Hypothalamus (tissue), 51 donors: ENCODE data around the gene NOD1.
"Not testable (repeated sequence)": the region's sequence is repeated elsewhere in the genome, so short reads cannot be mapped to it uniquely, and the experiment has no call there.

Source experiments
- DNase-seq, 51 donors: peaks; one replicate each; lab custom pipeline; 2025; lab: John Stamatoyannopoulos, UW

NOD1 gene

DNA sequence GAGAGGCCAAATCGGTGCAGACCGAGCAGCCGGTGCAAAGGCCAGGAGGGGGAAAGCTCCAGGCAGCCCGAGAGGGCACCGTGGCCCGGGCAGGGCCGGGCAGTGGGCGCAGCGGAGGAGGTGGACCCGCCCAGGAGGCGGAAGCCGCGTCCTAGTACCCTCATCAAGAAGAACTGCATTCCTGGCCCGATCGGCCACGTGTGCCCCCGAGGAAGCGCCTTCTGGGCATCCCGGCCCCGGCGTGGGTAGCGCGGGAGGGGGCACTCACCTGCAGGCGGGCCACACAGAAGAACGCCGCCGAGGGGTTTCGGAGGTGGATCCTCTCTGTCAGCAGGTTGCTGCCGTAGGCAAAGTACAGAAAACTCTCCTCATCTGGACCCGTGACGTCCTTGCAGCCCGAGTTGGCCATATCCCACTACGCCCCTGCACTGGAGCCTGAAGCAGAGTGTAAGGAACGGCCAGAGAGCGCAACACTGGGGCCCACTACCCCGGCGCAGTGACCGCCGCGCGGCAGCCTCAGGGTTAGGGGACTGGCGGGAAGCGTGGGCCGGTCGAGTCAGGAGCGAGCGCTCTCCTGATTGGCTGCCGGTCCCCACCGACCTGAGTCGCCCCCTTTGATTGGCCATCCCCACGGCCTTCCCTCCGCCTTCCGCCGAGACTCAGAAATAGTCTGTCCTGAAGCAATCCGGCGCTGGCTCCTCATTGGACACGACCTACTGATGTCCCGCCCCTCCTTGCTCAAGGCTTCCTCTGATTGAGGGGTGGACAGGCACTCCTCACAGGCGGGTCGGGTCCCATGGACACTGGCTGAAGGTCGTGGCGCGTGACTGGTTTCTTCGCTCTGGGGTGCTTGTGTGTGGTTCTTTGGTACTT is 26.0 kb upstream of the NOD1 start, which contains the start of gene GGCT:
GGCT (minus strand) TSS at position 529 of the 873 bp plus-strand sequence; CDS start at position 409, 120 bp downstream.
- DNase-seq: peak; percentile 50 to 100 (median 98)

DNA sequence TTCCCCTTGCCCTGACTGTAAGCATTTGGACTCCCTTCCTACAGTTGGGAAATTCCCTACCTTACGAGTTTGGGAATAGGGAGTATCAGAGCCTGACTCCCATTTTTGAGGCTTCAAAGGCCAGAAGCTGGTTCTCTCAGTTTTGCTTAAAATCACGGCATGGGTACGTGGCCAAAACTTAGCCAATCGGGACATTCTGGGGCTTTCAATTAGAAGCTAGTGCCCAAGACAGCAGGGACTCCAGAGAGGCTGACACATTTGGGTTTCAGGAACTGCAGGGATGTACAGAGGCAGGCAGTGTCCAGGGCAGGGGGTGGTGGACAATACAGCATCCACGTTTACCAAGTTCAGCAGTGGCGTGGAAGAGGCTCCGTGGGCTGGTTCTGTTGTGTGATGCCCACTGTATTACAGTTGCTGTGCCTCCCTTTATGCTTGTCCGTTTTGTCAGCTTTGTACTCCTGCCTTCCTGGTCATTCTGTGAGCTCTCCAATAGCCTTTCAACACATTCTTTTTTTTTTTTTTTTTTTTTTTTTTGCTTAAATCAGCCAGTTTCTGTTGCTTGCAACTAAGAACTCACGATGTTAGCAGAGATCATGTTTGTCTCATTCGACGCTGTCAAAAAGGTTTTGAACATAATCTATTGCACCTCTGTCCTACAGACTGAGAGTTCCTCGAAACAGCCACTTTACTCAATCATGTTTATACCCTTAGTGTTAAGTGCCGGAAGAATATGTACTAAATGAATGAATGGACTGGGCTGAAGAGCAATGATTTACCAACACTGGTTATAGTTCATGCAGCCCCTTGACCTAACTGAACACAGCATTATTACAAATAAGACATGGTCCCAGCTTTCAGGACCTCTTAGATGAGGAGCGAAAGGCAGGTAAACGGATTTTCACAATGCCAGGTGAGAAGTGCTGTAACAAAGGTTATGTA is 25.0 kb upstream of the NOD1 start:
- no peak for DNase-seq

DNA sequence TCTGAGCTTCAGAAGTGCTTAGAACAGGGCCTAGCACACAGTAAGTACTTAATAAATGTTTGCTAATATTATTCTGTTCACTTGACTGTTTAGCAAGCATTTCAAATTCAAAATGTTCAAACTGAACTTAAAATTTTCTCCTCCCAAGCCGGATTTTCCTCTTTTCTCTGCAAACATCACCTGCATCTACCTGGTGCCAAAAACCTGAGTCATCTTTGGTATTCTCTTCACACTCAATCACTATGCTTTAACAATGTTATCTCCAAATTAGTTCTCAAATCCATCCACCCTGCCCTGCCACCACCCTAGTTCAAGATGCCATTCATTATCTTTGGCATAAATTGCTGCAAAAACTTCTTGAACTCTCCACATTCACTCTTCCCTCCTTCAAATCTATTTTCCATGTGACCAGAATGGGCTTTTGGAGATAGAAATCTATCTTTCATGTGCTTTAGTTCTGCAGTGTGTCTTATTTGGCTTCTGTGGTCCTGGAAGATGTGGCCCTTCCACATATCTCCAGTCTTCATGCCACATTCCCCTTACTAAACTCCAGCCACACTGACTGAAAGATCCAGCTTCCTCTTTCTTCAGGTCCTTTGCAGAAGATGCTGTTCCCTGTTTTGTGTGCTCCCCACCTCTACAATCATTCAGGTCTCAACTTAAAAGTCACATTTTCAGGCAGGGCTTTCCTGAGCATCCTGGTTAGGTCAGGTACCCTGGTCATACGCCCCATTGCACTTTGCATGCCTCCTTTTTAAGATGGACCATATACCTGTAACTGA is 24.1 kb upstream of the NOD1 start:
- DNase-seq: no peak

DNA sequence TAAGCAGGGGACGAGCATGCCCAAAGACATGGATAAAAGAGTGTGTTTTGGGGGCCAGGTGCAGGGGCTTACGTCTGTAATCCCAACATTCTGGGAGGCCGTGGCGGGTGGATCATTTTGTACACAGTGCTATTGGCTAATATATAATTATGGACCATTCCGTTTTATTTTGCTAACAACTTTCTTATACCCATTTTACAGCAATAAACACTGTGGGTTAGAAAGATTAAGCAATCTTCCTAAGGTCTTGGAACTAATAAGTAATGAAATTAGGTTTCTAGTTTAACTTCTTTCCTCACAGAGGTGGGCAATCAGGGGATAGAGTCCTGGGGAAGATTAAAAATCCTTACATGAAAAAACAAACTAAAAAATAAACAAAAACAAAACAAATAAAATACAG is 22.7 kb upstream of the NOD1 start:
- no peak for DNase-seq

DNA sequence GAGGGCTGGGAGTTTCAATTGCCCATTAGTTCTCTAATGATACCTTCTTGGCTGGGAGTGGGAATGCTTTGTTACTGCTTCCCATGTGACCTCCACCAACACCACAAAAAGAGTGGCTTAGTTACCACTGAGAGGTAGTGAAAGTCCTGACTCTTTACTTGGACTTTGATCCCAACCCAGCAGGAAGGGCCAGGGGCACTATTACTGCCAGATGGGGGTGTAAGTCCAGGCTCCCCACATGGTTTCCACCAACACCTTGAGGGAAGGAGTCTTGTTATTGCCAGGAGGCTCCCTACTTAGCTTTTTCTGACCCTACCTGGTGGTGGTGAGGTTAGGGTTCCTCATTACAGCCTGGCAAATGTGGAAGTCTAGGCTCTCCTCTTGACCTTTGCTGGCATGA is 14.6 kb upstream of the NOD1 start:
- no peak for DNase-seq

DNA sequence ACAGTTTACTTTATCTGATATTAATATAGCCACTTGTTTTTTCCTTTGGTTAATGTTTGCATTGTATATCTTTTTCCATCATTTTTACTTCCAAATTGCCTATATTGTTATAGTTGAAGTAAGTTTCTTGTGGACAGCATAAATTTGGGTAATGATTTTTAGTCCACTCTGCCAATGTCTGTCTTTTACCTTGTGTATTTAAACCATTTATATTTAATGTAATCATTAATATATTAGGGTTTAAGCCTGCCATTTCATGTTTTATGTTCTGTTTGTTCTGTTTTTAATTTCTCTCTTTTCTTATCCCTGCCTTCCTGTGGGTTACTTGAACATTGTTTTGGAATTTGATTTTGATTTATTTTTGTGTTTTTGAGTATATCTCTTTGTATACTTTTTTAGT is 12.8 kb upstream of the NOD1 start:
- no peak for DNase-seq

DNA sequence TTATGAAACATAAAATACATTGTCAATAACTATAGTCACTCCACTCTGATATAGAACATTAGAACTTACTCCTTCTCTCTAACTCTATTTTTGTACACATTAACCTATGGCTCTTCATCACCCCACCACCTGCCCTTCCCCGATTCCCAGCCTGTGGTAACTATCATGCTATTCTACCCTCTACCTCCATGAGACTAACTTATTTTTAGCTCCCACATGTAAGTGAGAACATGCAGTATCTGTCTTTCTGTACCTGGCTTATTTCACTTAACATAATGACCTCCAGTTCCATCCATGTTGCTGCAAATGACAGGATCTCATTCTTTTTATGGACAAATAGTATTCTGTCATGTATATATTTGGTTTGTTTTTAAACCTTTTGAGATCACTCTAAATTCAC is 8.8 kb upstream of the NOD1 start:
- no peak for DNase-seq

DNA sequence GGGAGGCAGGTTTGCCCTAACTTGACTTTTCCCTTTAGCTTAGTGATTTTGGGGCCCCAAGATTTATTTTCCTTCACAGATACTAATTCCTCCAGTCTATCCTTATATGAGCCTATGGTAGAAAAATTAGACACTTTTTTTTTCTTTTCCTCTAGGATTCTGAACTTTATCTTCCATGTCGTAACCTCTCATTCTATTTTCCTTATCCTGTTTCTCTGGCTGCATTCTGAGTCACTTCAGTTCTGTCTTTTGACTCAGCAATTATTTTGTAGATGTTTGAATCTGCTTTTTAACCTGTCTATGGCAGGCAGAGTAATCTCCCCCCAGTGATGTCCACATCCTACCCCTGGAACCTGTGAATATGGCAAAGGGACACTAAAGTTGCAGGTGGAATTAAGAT is 7.1 kb upstream of the NOD1 start:
- DNase-seq: no peak

DNA sequence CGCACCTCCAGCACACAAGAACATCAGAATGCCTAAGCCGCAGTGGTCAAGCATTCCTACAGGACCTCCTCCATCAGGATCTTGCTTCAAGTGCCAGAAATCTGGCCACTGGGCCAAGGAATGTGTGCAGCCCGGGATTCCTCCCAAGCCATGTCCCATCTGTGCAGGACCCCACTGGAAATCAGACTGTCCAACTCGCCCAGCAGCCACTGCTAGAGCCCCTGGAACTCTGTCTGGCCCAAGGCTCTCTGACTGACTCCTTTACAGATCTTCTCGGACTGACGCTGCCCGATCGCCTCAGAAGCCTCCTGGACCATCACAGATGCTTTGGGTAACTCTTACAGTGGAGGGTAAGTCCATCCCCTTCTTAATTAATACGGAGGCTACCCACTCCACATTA is 2.8 kb upstream of the NOD1 start:
- DNase-seq: not testable (repeated sequence)

DNA sequence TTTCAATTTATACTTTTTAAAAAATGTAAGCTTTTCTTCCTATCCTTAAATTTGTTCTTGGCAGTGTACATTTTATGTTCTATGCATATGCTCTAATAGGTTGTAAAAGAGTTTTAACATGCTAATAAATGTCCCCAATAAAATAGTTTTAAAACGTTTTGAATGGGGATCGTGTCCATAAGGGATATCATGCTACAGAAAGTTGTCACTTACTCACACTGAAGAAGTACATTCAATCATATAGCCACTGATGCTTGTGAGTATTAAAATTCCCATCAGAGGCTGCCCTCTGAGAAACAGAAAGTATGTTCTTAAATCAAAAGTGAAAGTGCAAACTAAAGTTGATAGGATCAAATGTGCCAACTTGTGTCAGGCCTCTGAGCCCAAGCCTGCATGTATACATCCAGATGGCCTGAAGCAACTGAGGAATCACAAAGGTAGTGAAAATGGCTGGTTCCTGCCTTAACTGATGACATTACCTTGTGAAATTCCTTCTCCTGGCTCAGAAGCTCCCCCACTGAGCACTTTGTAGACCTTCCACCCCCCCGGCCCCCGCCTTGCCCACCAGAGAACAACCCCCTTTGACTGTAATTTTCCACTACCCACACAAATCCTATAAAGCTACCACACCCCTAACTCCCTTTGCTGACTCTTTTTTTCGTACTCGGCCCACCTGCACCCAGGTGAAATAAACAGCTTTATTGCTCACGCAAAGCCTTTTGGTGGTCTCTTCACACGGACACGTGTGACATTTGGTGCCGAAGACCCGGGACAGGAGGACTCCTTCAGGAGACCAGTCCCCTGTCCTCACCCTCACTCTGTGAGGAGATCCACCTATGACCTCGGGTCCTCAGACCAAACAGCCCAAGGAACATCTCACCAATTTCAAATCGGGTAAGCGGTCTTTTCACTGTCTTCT is 877 bp upstream of the NOD1 start:
- DNase-seq: no peak

DNA sequence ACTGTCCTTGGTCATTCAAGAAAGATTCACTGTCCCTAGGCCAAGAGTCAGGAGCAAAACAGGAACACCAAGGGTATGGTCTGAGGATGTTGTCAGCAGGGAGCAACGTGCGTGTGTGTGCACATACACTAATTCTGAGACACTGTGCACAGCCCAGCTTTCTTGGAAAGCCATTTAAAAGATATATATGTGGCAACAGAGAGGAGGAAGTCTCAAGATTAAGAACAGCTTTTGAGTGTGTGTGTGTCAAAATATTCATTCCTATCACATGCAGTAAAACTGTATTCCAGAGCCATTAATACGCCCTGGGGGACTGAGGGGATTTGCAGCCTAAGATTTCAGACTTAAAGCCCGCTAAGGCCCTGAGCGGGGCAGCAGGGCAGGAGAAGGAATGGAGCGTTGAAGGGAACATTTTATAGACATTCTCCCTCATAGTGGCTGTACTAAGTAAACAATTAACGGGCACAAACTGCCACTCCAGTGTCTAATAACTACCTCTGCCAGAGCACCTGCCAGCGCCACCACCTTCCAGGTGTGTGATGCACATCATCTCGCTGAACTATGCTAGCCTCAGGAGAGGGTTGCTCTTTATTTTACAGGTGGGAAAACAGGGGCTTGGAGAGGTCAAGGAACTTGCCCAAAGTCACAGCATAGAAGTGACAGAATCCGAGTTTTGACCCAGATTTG is 2.0 kb downstream of the NOD1 start:
- no peak for DNase-seq

DNA sequence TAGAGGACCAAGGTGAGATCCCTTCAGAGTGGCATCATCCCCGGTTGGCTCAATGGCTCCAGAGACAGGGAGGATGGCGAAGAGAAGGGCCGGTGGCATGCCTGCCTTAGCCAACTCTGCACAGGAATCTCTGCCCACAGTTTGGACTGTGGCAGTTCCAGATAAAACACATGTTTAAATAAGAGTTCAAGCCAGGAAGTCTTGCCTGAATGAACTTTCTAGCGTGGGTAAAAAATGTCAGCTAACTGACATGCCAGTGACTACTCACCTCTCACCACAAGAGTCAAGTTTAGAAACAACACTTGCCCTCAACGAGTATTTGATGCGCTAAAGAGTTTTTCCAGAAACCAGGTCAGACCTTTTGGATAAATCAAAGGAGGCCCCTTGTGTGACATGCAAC is 3.0 kb downstream of the NOD1 start:
- no peak for DNase-seq

DNA sequence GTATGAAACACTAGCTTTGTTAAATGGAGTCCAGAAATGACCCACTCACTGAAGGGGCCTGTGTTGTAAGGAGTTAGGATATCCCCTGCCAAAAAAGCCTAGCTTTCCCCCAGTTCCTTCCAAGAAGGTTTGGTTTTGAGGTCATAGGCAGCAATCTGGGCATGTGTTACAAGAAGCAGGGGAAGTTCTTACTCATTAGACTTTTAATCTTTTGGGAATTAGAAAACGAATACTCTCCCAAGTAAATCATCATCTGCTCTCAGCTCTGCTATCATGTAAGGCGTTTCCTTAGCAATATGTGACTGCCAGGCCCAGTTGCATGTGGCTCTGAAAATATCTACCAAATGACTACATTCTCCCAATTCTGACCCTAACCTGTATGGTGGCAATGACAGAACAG is 3.7 kb downstream of the NOD1 start:
- no peak for DNase-seq

DNA sequence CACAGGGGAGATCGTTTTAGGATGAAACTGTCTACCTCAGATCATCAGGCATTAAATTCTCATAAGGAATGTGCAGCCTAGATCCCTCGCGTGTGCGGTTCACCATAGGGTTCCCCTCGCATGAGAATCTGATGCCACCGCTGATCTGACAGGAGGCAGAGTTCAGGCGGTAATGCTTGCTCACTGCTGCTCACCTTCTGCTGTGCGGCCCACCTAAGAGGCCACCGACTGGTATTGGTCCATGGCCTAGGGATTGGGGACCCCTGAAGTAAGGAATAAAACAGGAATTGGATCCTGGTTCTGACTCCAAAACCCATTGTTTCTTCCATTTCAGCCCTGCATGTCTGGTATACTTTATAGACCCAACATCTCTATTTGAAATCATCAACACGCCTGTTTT is 4.1 kb downstream of the NOD1 start:
- no peak for DNase-seq

DNA sequence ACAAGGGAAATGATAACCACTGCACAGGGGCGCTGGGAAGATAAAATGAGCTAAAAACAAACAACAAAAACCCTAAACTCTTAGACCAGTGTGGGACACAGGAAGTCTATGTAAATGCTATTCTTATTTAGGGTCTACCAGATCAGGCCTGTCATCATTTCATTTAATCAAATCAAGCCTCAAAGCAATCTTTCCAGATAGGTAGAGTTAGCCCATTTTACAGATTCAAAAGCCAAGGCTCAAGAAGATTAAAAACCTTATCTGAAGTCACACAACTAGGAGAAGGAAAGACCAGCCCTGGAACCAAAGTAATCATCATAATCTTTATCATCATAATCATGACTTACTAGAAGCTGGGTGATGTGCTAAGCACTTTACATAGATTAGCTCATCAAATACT is 4.7 kb downstream of the NOD1 start:
- DNase-seq: no peak

DNA sequence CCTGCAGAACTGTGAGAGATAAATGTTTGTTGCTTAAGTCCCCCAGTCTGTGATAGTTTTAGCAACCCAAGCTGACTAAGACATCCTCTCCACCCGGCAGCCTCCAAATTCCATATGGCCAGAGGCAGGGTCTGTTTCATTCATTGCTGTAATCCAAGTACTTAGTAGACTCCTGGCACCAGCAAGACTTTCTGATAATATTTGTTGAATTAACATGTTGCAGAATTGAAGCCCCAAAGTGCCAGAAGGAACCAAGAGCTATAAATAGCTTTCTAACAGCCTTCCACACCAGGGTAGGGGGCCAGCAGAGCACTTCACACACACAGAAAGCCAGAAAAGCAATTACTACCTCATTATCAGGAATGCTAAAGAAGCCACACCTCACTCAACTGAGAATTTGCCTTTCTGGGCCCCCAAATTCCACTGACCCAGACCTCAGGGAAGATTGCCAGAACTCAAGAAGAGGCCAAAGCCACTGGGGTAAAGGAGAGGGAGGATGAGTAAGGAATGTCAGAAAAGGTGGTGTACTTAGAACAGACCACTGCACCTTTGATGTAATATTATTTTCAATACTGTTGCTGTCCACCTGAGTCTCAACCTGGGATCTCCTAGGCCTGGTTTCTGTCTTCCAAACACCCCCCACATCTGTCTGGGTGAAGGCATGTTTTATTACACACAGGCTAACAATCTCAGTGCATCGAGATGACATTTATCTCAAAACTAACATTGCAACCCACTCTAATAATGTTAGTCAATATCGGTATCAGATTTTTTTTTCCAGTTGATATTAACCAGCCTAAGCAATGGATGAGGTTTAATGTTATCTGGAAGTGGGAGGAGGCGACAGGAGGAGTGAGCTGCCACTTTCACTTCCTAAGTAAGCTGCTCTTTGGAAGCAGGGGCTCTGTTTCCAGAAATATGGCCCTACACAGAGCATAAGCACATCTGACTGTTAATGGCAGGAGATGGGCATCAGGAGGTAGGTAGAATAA is 5.5 kb downstream of the NOD1 start:
- no peak for DNase-seq

DNA sequence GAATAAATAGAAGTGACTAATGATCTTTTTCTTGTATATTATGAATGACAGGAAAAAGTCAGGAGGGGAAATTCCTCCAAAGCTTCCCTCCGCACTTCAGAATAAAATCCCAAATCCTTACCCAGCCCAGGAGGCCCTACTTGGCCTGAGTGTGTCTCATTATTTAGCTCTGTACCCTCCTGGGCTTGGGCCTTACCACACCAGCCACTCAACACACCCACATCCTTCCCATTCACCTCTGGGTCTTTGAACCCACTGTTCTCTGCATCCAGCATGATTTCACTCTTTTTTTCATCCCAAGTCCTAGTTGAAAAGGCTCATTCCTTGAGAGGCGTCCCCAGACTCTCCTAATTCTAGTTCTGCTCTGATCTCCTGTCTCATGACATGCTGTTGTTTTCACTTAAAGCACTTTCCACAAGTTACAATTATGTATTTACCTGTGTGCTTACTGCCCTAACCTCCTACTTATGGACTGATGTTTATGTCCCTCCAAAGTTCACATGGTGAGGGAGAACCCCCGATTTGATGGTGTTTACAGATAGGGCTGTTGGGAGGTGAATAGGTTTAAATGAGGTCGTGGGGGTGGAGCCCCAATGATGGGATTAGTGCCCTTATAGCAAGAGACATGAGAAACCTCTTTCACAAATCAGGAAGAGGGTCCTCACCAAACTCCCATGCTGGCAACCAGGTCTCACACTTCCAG is 6.4 kb downstream of the NOD1 start:
- DNase-seq: no peak
